Epithelial cell of proximal tubule (primary cell): Measurements from ENCODE around the gene NENF. TPM values are rescaled to one million over a fixed set of nuclear protein-coding genes. Genes with fewer than 3 reads are reported as not detected.

Source experiments
- DNase-seq: peaks from one replicate; pipeline ENCODE4 v3.0.0-alpha.2; 2011; ENCODE audit warnings: low read depth
- H3K4me3 ChIP-seq: 2 replicates; pipeline ENCODE4 v1.5.1; 2011; ENCODE audit warnings: low read depth, mild to moderate bottlenecking, low read length
- total RNA-seq: library from RNA; depleted of rRNA; stranded (reverse); fragments of >200 nt; gene quantifications from 2 replicates; pipeline ENCODE4 v1.2.3, GENCODE V29; 2015
- TF ChIP-seq, protein P1 (sequence below): conservative IDR thresholded peaks from 2 replicates; pipeline ENCODE4 v1.5.1; 2012; ENCODE audit warnings: low read depth, mild to moderate bottlenecking, low read length

Gene NENF
- total RNA-seq, 1 donor from 2014 or later: 115 TPM

GRCh38 chr1:212401838-212402582, 30.7 kb upstream of the NENF start:
- DNase-seq: no peak
- TF ChIP-seq, protein P1, sequence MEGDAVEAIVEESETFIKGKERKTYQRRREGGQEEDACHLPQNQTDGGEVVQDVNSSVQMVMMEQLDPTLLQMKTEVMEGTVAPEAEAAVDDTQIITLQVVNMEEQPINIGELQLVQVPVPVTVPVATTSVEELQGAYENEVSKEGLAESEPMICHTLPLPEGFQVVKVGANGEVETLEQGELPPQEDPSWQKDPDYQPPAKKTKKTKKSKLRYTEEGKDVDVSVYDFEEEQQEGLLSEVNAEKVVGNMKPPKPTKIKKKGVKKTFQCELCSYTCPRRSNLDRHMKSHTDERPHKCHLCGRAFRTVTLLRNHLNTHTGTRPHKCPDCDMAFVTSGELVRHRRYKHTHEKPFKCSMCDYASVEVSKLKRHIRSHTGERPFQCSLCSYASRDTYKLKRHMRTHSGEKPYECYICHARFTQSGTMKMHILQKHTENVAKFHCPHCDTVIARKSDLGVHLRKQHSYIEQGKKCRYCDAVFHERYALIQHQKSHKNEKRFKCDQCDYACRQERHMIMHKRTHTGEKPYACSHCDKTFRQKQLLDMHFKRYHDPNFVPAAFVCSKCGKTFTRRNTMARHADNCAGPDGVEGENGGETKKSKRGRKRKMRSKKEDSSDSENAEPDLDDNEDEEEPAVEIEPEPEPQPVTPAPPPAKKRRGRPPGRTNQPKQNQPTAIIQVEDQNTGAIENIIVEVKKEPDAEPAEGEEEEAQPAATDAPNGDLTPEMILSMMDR: no peak
- H3K4me3 ChIP-seq: no peak overlapping the region

- TF ChIP-seq, protein P1: no peak
- no peak overlapping the region for H3K4me3 ChIP-seq
- DNase-seq: no peak
These were observed 29.9 kb upstream of the NENF start for GRCh38 chr1:212402666-212403321.

GRCh38 chr1:212410231-212410820, 22.4 kb upstream of the NENF start:
- no peak for DNase-seq
- H3K4me3 ChIP-seq: no peak overlapping the region
- TF ChIP-seq, protein P1: no peak

DNA sequence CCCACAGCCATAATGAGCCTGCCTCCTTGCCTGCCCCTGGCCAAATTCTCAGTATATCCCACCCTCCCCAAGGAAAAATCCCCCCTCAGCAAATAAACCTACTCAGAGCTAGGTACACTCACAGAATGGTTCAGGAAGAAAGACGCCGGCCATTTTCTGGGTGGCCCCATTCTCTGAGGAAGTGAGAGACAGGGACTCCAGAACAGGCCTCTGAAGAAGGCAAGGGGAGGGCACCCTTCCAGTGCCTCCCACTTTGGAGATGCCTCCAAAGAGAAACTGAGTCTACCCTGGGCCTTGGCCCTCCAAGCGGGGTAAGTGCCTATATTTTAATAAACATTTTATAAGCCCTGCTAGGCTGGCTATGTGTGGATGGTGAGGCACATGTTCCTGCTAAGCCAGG, 20.3 kb upstream of the NENF start:
- no peak overlapping the region for H3K4me3 ChIP-seq
- TF ChIP-seq, protein P1: no peak
- no peak for DNase-seq

GRCh38 chr1:212413902-212414327, 18.8 kb upstream of the NENF start:
- peak overlapping the region; percentile 95 for H3K4me3 ChIP-seq
- DNase-seq: no peak
- TF ChIP-seq, protein P1: no peak

- DNase-seq: no peak
- TF ChIP-seq, protein P1: no peak
- H3K4me3 ChIP-seq: peak within 1 kb of the TSS; percentile 95
These were observed 18.2 kb upstream of the NENF start, which contains the start of gene PACC1 for GRCh38 chr1:212414328-212415106. Gene PACC1, minus strand, starts transcription at chr1:212414886. Its CDS starts 129 bp downstream, at chr1:212414757.
